Activated naive CD8-positive, alpha-beta T cell treated with anti-CD3 and anti-CD28 coated beads, Interleukin-2, amount 10 ng/mL, durations not matched to agents 7 days and 5 days (primary cell): Measurements from ENCODE around the gene KIF18B. TPM values are rescaled to one million over a fixed set of nuclear protein-coding genes. Genes with fewer than 3 reads are reported as not detected.
A peak's percentile ranks its signal among the peaks of the same experiment; 100 is the strongest.

Experiments
- ATAC-seq: fragments of 150-1000 bp; cut with Tn5 transposase; one replicate; pipeline ENCODE4 v1.10.0; 2021; ENCODE audit warnings: low read depth, moderate library complexity
- POLR2A ChIA-PET: fragments of 350-600 bp; sonication (Branson Sonifier 250); formaldehyde crosslinking; loops from one replicate; lab custom pipeline; 2021; ENCODE audit warnings: antibody characterized with exemption; lab: Charles Lee
- DNase-seq: peaks from one replicate; pipeline ENCODE4 v3.0.0; 2021
- H3K27ac Mint-ChIP-seq: one replicate; pipeline ENCODE4 v1.8.0; 2022; ENCODE audit warnings: mild to moderate bottlenecking, mixed read lengths
- H3K27me3 Mint-ChIP-seq: one replicate; pipeline ENCODE4 v1.8.0; 2022; ENCODE audit warnings: mild to moderate bottlenecking, moderate library complexity, mixed read lengths
- H3K36me3 Mint-ChIP-seq: one replicate; pipeline ENCODE4 v1.8.0; 2021; ENCODE audit warnings: mild to moderate bottlenecking, mixed read lengths
- H3K4me1 Mint-ChIP-seq: one replicate; pipeline ENCODE4 v1.8.0; 2021; ENCODE audit warnings: mixed read lengths
- H3K4me3 Mint-ChIP-seq: one replicate; pipeline ENCODE4 v1.8.0; 2022; ENCODE audit warnings: mild to moderate bottlenecking, moderate library complexity, mixed read lengths
- H3K9me3 Mint-ChIP-seq: one replicate; pipeline ENCODE4 v1.8.0; 2021; ENCODE audit warnings: mixed read lengths
- total RNA-seq, 2 experiments: library from RNA; stranded (reverse); gene quantifications; one replicate each; pipeline ENCODE4 v1.2.3, GENCODE V29; 2021

KIF18B gene
- total RNA-seq, 2 experiments from 2014 or later: 66.7 to 70.5 TPM

DNA sequence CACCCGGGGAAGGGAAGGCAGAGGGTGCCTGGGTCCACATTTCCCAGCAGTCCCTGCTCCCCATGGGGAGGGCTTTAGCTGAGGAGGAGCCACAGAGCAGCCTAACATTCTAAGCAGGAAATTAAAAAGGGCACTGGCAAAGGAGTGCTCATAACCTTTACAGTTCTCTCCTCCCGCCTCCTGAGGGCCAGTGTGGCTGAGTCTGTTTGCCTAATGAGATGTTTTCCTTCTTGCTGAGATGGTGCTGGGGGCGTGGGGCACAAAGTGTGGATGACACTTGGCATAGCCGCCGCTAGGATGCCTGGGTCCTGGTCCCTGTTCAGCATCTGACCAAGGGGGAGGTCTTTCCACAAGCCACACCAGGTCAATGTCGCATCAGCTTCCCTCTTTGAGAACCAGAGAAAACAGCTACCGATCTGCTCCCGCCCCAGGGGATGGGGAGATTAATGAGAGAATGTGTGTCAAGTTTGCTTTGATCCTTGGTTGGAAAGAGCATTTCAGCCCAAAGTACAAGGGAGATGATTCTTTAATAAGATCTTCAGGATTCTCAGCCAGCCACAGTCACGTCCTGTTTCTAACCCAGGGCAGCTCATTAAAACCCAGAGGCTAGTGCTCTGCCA is 5.8 kb downstream of the KIF18B start:
- no peak overlapping the region for H3K27ac Mint-ChIP-seq
- peak; percentile 54 for ATAC-seq

DNA sequence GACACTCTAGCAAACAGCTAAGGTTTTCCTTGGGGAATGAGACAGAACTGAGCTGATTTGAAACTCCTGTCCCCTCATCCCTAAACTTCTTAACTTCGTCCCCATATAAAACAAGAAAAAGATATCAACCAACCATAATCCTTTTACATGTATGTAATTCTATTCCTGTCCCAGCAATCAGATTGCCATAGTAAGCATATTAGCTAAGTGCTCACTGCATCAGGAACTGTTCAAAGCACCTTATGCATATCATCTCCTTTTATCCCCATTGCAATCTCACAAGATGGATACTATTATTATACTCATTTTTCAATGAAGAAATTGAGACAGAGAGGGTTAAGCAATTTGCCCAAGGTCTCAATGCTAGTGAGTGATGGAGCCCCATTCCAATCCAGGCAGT is 6.8 kb downstream of the KIF18B start:
- POLR2A ChIA-PET: interaction anchor here (0.9 kb wide), 1 partner anchor 221 kb away, joined by 3 read pairs; the partner anchor contains the start of gene HEXIM2
- H3K9me3 Mint-ChIP-seq: no peaks in the 10 kb centered on the region
- H3K27me3 Mint-ChIP-seq: no peaks in the 10 kb centered on the region
- no peak for ATAC-seq
- H3K4me1 Mint-ChIP-seq: peaks cover 26% of the 10 kb centered on the region
- no peak overlapping the region for H3K27ac Mint-ChIP-seq
- DNase-seq: no peak
- no peak overlapping the region for H3K4me3 Mint-ChIP-seq
- peaks cover 39% of the 10 kb centered on the region for H3K36me3 Mint-ChIP-seq

More for the DNA sequence above, 5.8 kb downstream of the KIF18B start:
- Mint-ChIP-seq H3K4me3 (no peak overlapping the region), H3K27me3 (no peaks in the 10 kb centered on the region), H3K4me1 (peaks cover 30% of the 10 kb centered on the region), H3K36me3 (peaks cover 46% of the 10 kb centered on the region), H3K9me3 (no peaks in the 10 kb centered on the region)
- DNase-seq: no peak
- POLR2A ChIA-PET: no interaction called here

DNA sequence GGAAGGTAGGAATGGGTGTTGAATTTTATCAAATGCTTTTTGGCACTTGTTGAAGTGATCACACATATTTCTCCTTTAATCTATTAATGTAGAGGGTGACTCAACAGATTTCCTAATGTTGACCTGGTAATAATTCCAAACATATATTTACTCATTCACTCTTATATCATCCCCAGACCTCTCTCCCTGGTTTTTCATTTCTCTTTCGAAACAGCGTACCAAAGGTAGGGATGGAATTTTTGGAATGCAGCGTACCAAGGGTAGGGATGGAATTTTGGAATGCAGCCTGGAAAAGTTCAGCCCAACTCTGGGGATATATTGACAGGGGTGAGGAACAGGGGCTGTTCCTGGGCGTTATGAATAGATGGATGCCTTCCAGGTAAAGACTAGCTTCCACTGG is 7.3 kb downstream of the KIF18B start:
- DNase-seq (no peak), ATAC-seq (no peak)
- peaks cover 44% of the 10 kb centered on the region for H3K36me3 Mint-ChIP-seq
- no peak overlapping the region for H3K27ac Mint-ChIP-seq
- H3K4me1 Mint-ChIP-seq: peaks cover 26% of the 10 kb centered on the region
- H3K4me3 Mint-ChIP-seq: no peak overlapping the region
- H3K27me3 Mint-ChIP-seq: no peaks in the 10 kb centered on the region
- POLR2A ChIA-PET: interaction anchor here (0.9 kb wide), 1 partner anchor 221 kb away, joined by 3 read pairs; the partner anchor contains the start of gene HEXIM2
- H3K9me3 Mint-ChIP-seq: no peaks in the 10 kb centered on the region

DNA sequence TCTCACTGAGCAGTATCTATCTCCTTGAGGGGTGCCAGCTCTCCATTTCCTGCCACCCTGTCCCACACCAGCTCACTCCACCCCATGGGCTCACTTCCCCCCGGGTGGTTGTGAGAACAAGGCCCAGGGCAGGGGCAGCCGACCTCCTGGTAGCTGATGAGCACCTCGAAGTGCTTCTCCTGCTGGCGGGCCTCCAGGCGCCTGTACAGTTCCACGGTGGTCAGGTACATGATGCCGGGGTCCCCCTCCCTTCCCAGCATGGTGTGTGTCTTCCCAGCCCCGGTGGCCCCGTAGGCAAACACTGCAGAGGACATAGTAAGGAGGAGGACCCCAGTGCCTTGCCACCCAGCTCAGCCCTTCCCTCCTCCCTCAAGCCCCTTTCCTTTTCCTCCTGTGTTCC is 12.5 kb downstream of the KIF18B start:
- DNase-seq (no peak), ATAC-seq (no peak)
- no peaks in the 10 kb centered on the region for H3K9me3 Mint-ChIP-seq
- H3K4me1 Mint-ChIP-seq: peaks cover 7% of the 10 kb centered on the region
- no peak overlapping the region for H3K4me3 Mint-ChIP-seq
- peaks cover 29% of the 10 kb centered on the region for H3K36me3 Mint-ChIP-seq
- H3K27ac Mint-ChIP-seq: no peak overlapping the region
- POLR2A ChIA-PET: no interaction called here
- H3K27me3 Mint-ChIP-seq: no peaks in the 10 kb centered on the region

DNA sequence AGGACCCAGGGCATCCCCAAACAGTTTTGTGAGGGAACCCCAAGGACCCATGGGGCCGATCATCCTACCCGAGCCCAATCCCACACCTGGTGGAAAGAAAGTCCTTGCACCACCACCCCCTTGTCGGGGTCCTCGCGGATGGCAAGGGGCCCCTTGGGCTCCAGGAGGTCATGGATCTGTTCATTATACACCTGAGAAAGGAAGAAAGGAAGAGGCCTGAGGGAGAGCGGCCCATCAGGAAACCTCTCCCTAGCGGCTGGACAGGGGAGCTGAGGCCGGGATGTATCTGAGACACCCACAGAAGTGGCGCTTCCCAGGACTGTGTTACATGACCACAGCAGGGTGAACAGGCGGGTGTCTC is 12.8 kb downstream of the KIF18B start:
- POLR2A ChIA-PET: no interaction called here
- no peak for ATAC-seq
- no peak for DNase-seq
- Mint-ChIP-seq H3K27ac (no peak overlapping the region), H3K4me1 (peaks cover 4% of the 10 kb centered on the region), H3K36me3 (peaks cover 29% of the 10 kb centered on the region), H3K27me3 (no peaks in the 10 kb centered on the region), H3K4me3 (no peak overlapping the region), H3K9me3 (no peaks in the 10 kb centered on the region)

DNA sequence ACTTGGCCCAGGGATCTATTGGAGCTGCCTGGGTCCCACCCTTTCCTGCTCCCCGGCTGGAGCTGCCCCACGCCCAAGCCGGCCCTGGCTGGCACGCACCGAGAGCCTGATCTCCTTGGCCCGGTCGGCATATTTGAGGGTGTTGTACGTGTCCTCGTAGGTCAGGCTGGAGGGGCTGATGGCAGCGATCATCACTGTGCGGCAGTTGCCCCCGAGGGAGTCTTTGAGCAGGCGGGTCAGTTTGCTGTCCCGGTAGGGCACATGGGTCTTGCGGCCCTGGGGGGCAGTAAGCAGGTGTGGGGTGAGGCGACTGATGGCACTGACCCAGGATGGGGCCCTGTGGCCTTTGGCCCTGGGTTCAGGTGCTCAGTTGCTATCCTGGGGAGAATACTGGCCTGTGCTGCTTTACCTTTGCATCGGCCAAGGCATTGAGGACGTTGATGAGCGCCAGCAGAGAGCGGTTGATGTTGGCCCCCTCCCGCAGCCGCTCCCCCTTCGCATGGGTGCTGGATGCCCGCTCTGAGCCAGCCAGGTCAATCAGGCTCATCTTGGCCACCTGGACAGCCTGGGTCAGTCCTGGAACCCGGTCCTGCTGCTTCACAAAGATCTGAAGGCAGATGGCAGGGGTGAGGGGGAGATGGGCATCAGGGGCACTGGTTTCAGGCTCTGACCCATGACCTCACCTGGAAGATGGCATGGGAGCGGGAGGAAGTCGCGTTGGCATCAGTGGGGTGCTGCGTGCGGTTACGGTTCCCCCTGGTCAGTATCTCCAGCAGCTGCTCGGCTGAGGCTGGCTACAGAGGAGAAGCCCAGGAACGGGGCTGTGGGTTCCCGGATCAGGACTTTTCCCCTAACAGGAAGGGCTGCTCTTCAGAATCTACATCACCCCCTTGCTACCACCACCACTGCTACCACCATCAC is 13.5 kb downstream of the KIF18B start:
- POLR2A ChIA-PET: interaction anchor here (2.4 kb wide), 1 partner anchor 13 kb away, joined by 8 read pairs; the partner anchor contains the start of gene KIF18B
- ATAC-seq (no peak), DNase-seq (no peak)
- Mint-ChIP-seq H3K4me3 (no peak overlapping the region), H3K27me3 (no peaks in the 10 kb centered on the region), H3K9me3 (no peaks in the 10 kb centered on the region), H3K36me3 (peaks cover 31% of the 10 kb centered on the region), H3K4me1 (peaks cover 4% of the 10 kb centered on the region), H3K27ac (no peak overlapping the region)

DNA sequence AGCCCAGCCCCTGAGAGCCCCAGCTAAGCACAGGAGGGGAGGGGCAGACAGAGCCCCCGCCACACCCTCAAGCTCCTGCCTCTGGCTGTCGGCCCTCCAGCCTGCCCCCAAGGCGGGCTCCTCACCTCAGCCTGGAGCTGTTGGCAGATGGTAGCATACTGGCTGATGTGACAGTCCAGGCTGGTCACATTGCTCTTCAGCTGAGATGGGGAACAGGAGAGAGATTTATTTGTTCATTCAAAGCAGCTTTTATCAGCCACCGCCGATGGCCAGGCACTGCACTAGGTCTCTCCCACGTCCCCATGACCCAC is 14.8 kb downstream of the KIF18B start:
- no peak for DNase-seq
- peaks cover 2% of the 10 kb centered on the region for H3K4me1 Mint-ChIP-seq
- H3K9me3 Mint-ChIP-seq: no peaks in the 10 kb centered on the region
- peaks cover 29% of the 10 kb centered on the region for H3K36me3 Mint-ChIP-seq
- no peak for ATAC-seq
- H3K27me3 Mint-ChIP-seq: no peaks in the 10 kb centered on the region
- POLR2A ChIA-PET: interaction anchor here (2.4 kb wide), 1 partner anchor 14 kb away, joined by 8 read pairs; the partner anchor contains the start of gene KIF18B
- H3K4me3 Mint-ChIP-seq: no peak overlapping the region
- H3K27ac Mint-ChIP-seq: no peak overlapping the region

DNA sequence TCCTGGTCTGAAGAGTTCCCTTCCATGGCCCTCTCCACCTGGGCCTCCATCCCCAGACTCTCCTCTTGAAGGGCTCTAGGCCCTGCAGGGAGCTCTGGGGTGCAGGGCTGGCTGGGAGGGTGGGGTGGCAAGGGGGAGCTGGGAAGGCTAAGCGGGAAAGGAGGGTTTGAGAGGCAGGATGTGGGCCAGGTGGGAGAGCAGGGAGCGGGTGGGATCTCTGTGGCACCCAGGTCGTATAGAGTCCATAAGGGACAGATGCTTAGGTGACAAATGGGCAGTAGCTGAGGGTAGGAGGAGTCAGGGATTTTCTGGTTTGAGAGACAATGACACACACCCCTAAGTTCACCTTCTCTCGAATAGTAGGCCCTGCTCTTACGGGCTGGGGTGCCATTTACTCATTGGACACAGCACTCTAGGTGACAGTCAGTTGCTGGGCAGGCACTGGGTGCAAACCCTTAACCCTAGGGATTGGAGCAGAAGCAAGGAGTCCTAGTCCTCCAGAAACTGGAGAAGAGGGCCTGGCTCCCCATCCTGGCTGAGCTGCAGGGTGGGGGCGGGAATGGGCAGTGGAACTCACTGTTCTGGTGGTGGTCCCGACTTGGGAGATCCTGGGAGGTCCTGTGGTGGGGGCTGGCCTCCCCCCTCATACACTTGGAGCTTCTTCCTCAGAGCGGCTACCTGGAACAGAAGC is 15.3 kb downstream of the KIF18B start:
- no peak overlapping the region for H3K27ac Mint-ChIP-seq
- ATAC-seq: no peak

DNA sequence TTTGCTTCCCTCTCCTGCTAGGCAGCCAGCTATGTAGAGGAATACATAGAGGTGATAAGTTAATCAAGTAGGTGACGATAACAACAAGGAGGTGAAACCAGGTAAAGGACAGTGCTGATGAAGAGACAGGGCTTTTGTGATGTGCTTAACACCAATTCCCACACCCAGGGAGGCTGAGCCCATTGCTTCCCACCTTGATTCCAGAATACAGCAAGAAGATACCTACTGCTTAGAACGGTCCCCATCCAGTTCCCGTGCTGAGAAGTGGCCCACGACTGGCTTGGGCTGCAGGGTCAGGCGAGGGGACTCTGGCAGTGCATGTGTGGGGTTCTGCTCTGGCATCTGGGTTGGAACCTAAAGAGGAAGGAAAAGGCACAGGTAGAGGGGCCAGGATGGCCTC is 16.2 kb downstream of the KIF18B start:
- Mint-ChIP-seq H3K9me3 (no peaks in the 10 kb centered on the region), H3K4me1 (no peaks in the 10 kb centered on the region), H3K27ac (no peak overlapping the region), H3K4me3 (no peak overlapping the region), H3K36me3 (peaks cover 32% of the 10 kb centered on the region), H3K27me3 (no peaks in the 10 kb centered on the region)
- peak; percentile 5 for DNase-seq
- ATAC-seq: no peak
- POLR2A ChIA-PET: interaction anchor here (0.6 to 2.4 kb wide), 3 partner anchors 9 to 287 kb away, joined by 3 to 8 read pairs (median 3); partner anchors contain the start of gene KIF18B

More for the DNA sequence above, 15.3 kb downstream of the KIF18B start:
- POLR2A ChIA-PET: interaction anchor here (2.4 kb wide), 1 partner anchor 15 kb away, joined by 8 read pairs; the partner anchor contains the start of gene KIF18B
- Mint-ChIP-seq H3K36me3 (peaks cover 31% of the 10 kb centered on the region), H3K4me3 (no peak overlapping the region), H3K9me3 (no peaks in the 10 kb centered on the region), H3K4me1 (peaks cover 2% of the 10 kb centered on the region), H3K27me3 (no peaks in the 10 kb centered on the region)
- DNase-seq: peak; percentile 15

DNA sequence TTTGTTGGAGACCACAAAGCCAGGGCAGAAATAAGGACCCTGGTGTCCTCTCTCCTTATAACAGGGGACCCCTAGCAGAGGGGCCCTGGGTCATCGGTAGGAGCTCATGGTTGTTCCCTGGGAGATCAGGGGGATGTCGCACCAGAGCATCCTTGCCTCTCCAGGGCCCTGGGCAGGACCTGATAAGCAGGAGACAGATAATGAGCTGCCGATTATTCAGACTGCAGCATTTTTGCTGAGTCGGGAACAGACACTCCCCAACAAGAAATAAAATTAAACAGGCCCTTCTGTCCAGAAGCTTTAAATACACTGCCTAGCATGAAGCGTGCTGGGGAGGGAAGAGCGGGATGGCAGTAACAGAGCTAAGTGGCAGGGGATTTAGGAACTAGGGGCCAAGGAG is 16.9 kb downstream of the KIF18B start:
- POLR2A ChIA-PET: interaction anchor here (0.6 to 1.0 kb wide), 3 partner anchors 8 to 288 kb away, joined by 3 read pairs; no protein-coding TSS in a partner anchor
- ATAC-seq: no peak
- no peak overlapping the region for H3K4me3 Mint-ChIP-seq
- H3K9me3 Mint-ChIP-seq: no peaks in the 10 kb centered on the region
- peaks cover 32% of the 10 kb centered on the region for H3K36me3 Mint-ChIP-seq
- no peaks in the 10 kb centered on the region for H3K4me1 Mint-ChIP-seq
- no peak for DNase-seq
- peak overlapping the region; percentile 45 for H3K27ac Mint-ChIP-seq
- H3K27me3 Mint-ChIP-seq: no peaks in the 10 kb centered on the region

DNA sequence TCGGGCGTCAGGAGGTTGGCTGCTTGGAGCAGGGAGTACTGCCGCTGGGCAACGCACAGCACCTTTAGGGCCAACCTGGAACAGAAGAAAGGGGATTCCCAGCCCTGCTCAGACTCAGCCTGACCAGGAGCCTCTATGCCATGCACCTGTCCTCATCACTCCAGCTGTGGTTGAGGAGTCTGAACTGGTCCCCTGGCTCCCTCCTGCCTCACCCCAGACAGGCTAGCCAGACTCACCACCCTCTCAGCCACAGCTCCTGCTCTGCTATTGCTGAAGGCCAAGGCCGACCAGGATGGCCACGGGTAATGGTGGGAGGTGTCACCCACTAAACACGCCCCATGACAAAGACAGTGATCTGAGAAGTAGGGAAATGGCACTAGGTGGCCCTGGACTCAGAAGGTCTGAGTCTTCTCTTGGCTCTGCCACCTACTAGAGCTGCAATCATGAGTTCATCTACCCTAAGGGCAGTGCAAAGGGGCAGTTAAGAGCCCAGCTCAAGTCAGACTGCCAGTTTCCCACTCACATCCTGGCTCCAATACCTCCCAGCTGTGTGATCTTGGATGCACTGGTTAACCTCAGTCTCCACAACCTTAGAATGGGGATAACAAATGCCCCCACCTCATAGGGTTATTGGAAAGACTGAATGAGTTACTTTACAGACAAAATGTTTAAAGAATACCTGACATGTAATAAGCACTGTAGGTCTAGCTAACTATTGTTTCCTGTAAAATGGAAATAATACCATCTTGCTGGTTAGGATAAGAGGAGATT is 18.4 kb downstream of the KIF18B start:
- no peak for ATAC-seq
- Mint-ChIP-seq H3K27ac (no peak overlapping the region), H3K4me1 (no peaks in the 10 kb centered on the region), H3K36me3 (peaks cover 30% of the 10 kb centered on the region), H3K9me3 (no peaks in the 10 kb centered on the region), H3K4me3 (no peak overlapping the region), H3K27me3 (no peaks in the 10 kb centered on the region)
- POLR2A ChIA-PET: no interaction called here
- no peak for DNase-seq

DNA sequence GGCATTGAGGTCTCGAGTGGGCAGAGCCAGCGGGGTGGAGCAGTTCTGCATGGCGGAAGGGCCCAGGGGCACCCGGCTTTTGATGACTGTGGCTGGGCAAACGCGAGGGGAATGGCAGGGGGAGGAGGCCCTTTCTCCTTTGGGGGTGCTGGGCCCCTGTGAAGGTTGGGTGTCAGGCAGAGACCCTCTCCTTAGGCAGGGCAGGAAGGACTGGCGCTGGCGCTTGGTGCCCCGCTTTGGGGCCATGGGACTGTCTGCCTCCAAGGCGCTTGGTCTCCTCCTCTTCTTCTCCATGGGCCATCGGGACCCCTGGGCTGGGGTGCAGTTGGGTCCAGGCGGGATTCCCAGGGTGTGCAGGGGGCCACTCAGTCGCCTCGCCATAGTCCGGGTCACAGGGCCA is 19.4 kb downstream of the KIF18B start:
- Mint-ChIP-seq H3K4me3 (no peak overlapping the region), H3K9me3 (no peaks in the 10 kb centered on the region), H3K4me1 (peaks cover 2% of the 10 kb centered on the region), H3K36me3 (peaks cover 30% of the 10 kb centered on the region), H3K27ac (no peak overlapping the region), H3K27me3 (no peaks in the 10 kb centered on the region)
- DNase-seq (peak; percentile 23), ATAC-seq (no peak)
- POLR2A ChIA-PET: no interaction called here
